ENCODE data around the gene EDC4.

DNA sequence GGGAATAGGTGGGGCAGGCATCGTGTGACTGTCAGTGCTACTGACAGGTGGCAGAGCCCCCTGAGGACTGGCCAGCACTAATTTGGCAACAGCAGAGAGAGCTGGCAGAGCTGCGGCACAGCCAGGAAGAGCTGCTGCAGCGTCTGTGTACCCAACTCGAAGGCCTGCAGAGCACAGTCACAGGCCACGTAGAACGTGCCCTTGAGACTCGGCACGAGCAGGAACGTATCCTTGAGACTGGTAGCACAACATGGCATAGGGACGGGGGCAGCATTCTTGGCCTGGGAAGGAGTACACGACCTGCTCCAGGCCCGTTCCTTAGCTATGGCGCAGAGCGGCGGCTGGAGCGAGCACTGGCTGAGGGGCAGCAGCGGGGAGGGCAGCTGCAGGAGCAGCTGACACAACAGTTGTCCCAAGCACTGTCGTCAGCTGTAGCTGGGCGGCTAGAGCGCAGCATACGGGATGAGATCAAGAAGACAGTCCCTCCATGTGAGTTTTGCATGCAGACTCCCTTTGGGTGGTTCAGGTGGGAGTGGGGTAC is 8.8 kb downstream of the EDC4 start:
- TF ChIP-seq POLR2A (IDR thresholded peaks at IDR 0.05; ENCODE audit: control extremely low read depth in 1 of 2, low read depth in 2 of 2, low read length in 2 of 2) (no peak), ASH2L (IDR thresholded peaks at IDR 0.05; ENCODE audit: low read length) (no peak)
- TF ChIP-seq, protein P1, sequence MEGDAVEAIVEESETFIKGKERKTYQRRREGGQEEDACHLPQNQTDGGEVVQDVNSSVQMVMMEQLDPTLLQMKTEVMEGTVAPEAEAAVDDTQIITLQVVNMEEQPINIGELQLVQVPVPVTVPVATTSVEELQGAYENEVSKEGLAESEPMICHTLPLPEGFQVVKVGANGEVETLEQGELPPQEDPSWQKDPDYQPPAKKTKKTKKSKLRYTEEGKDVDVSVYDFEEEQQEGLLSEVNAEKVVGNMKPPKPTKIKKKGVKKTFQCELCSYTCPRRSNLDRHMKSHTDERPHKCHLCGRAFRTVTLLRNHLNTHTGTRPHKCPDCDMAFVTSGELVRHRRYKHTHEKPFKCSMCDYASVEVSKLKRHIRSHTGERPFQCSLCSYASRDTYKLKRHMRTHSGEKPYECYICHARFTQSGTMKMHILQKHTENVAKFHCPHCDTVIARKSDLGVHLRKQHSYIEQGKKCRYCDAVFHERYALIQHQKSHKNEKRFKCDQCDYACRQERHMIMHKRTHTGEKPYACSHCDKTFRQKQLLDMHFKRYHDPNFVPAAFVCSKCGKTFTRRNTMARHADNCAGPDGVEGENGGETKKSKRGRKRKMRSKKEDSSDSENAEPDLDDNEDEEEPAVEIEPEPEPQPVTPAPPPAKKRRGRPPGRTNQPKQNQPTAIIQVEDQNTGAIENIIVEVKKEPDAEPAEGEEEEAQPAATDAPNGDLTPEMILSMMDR (IDR thresholded peaks at IDR 0.05; ENCODE audit: control extremely low read depth in 1 of 3, insufficient read depth in 1 of 3, low read depth in 1 of 3, low read length in 3 of 3) = no peak

Measured in H1 (cell line).